GM19240 (cell line): ENCODE data around the gene POLR2A.
"Not testable (repeated sequence)": the region's sequence is repeated elsewhere in the genome, so short reads cannot be mapped to it uniquely, and the experiment has no call there.

Experiments
- DNase-seq: peaks from one replicate; pipeline ENCODE4 v3.0.0; 2011; ENCODE audit warnings: low spot score; ENCODE audit not compliant: insufficient read length

The POLR2A gene

DNA sequence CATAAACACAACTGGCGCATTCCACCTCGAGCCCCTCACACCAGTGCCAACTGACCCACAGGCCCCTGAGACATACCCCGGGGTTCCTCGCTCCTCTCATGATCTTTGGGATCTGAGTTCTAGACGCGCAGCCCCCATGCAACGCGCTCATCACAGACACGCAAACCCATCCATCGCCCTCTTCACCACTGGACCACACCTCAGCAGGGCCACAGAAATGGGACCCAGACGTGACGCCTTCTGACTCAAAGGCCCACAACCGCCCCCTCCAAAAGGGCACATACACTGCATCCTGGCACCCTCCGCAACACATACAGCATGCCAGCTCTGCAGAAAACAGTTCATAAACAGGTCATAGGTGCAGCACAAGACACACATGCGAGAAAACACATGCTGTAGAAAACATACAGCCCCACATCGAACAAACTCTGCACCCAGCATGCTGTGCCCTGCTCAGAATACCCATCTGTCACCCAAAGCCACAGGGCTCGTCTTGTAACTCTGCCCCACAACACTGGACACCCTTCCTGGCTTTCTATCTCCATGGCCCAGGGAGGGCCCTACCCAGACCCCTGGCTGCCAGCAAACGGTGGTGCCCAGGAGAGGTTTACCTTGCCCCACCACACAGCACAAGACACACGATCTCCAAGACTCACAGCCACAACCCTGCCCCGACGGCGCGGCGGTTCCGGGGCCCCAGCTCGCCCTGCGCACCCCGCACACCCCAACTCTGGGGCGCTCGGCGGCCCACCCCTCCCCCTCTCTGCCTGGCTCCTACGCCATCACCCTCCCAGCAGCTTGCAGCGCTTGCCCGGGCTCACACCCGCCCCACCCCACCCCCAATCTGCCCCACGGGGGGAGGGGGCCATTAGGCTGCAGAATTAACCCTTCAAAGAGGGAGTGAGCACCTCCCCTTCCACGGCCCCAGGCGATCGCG lies 5.6 kb upstream of the POLR2A start:
- peak; percentile 29 for DNase-seq

DNA sequence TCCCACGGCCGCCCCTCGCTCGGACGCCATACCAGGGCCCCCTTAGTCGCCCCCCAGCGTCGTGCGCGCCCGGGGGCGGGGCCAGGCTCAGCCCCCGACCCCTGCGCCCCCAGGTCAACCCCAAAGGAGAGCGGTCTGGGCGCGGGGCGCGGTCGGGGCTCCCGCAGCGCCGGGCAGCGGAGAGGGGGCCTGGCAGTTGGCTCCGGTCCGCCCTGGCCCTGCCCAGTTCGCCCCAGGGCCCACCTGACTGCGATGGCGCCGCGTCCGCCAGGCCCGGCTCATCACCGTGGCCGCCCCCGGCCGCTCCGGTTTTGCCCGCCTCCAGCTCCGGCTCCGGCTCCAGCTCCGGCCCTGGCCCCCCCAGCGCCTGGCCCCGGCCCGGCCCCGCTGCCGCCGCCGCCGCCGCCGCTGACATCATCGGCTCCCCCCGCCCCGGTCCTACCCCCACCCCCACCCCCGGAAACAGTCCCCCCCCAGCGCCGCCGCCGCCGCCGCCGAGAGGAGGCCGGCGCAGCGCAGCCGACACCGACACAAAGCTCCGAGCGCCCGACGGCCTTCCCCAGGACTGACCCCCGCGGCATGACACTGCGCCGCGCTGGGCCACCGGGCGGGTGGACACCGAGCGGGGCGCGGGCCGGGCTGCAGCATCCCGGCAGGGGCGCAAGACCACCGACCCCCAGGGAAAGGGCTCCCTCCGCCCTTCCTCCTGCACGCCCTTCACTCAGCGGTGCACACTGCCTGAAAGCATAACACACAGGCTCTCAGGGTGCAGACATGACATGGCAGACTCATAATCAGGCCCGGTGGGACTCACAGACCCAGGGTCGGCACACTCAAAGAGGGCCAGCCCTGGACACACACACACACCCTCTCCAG lies 4.7 kb upstream of the POLR2A start, which contains the start of gene ZBTB4:
Gene ZBTB4, minus strand, starts transcription at position 419 of the 876 bp plus-strand sequence. CDS start 12,830 bp downstream, outside the sequence.
- DNase-seq: no peak

DNA sequence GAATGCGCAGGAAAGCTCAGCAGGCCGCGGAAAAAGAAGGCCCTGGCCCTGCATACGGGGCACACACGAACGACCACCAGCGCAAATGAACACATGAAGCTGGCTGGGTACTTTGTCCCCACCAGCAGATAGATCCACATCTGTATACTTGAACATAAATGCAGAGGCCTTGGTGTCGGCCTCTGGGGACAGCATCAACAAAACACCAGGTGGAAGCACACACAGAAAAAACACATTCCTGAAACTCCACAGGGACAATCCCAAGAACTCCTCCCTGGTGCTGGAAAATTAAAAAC lies 4.1 kb upstream of the POLR2A start:
- DNase-seq: no peak

DNA sequence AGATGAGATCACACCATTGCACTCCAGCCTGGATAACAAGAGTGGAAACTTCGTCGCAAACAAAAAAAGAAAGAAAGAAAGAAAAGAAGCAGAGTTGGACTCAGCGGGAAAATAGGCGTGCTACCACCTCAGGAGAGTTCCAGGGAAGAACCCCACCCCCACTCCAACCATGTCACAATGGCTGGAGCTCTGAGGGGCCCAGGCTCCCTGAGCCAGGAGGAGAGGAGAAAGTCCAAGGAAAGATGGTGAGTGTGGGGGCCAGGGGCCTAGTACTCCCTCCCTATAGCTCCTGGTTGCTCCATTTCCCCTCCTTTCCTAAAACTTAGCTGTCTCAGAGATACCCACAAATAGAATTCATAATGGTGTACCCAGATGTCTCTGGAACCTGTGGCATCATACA lies 2.9 kb upstream of the POLR2A start, which contains the start of gene SLC35G6:
Gene SLC35G6, plus strand, starts transcription at position 172 of the 400 bp plus-strand sequence. Its CDS starts 71 bp downstream, at position 243.
- DNase-seq: not testable (repeated sequence)

DNA sequence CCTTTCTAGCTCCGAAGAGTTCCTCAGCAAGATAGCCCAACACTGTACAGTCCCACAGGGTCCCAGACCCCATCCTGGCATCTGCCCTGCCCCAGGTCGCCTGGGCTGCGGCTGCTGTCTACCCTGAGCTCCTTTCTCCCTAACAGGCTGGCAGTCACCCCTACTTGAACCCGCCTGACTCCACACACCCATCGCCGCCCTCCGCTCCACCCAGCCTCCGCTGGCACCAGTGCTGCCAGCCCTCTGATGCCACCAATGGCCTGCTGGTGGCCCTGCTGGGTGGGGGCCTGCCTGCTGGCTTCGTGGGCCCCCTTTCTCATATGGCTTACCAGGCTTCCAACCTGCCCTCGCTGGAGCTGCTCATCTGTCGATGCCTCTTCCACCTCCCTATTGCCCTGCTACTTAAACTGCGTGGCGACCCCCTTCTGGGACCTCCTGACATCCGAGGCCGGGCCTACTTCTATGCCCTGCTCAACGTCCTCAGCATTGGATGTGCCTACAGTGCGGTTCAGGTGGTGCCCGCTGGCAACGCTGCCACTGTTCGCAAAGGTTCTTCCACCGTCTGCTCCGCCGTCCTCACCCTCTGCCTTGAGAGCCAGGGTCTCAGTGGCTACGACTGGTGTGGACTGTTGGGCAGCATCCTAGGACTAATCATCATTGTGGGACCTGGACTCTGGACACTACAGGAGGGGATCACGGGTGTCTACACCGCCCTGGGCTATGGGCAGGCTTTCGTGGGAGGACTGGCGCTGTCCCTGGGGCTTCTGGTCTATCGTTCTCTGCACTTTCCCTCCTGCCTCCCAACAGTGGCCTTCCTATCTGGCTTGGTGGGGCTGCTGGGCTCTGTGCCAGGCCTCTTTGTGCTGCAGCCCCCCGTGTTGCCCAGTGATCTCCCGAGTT lies 2.1 kb upstream of the POLR2A start:
- DNase-seq: not testable (repeated sequence)

DNA sequence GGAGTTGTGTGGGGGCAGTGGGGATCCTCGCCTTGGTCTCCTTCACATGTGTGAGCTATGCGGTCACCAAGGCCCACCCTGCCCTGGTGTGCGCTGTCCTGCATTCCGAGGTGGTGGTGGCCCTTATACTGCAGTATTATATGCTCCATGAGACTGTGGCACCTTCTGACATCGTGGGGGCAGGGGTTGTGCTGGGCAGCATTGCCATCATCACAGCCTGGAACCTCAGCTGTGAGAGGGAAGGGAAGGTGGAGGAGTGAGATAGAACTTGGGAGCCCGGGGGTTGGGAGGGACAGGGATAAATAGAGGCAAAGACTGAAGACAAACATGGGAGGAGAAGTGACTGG lies 1.5 kb upstream of the POLR2A start:
- DNase-seq: not testable (repeated sequence)

DNA sequence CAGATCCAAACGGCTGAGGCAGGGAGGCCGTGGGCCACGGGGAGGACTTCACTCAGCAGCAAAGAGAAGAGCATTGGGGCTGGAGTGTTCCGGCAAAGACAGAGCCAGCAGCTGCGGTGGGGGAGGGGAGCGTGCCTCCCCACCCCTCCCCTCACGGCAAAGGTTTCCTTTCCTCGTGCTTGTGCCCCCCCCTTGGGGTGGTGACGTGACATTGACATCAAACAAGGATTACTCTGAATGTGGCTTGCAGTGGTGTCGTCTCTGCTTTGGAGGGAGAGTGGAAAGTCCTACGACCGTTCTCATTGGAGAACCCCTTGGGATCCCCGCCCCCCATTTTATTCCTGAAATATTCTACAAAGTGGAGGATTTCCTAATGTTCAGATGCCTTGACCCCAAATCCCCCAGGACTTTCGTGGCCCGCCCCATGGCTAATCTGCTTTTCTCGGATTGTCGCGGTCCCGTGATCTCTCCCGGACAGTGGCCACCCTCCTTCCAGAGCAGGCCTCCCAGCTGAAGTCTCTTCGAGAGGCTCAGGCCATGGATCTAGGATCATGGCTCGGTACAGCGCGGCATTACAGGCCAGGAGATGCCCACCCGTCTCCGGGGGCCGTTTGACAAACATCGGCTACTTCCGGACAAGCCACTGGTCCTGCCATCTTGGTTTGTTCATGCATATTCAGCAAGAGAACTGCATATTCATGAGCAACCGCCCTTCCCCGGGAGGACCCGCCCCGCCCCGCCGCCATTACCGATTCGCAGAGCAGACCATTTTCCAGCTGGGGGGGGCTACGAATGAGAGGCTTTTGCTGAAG lies 705 bp upstream of the POLR2A start:
- DNase-seq: peak; percentile 80

DNA sequence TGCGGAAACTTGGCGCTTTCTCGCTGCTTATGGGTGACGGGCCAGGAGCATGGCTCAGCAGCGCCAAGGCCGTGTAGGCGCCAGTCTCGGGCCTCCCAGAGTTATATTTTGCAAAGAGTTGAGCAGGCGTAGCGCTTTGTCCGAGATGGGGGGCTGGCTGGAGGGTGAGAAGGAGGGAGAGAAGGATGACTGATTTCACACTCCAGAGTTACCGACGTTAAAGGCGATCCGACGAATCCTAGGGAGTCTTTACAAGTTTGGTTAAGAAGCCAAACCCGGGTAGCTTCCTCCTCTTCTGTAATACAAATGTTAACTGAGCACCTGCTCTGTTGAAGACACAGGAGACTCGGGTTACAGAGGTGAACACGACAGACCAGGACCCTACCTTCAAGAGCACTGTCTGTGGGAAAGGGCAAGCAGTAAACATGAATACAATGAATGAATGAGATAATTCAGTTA lies 782 bp downstream of the POLR2A start:
- no peak for DNase-seq

DNA sequence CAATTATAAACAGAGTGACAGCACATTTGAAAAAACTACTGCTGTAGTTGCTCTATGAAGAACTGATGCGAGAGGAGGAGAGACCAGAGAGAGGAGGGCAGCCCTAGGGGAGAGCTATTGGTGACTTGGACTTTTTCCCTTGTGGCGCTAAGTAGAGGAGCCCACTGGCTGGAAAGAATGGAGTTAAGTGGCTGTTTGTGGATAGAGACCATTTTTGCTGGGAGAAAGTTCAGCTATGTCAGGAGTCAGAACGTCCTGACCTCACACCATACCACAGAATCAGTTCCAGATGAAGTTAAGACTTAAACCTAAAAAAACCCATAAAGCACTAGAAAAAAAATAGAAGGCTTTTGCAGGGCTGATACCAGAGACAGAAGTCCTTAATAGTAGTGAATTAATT lies 2.0 kb downstream of the POLR2A start:
- DNase-seq: no peak

DNA sequence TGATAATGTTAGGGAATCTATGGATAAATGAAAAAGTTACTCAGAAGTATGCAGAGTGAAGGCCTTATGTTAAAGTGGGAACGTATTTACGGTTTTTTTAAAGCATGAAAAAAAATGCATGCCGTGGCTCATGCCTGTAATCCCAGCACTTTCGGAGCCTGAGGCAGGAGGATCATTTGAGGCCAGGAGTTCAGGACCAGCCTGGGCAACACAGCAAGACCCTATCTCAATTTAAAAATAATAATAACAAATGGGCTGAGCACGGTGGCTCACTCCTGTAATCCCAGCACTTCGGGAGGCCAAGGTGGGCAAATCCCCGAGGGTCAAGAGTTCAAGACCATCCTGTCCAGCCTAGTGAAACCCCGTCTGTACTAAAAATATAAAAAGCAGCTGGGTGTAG lies 6.0 kb downstream of the POLR2A start:
- DNase-seq: no peak

DNA sequence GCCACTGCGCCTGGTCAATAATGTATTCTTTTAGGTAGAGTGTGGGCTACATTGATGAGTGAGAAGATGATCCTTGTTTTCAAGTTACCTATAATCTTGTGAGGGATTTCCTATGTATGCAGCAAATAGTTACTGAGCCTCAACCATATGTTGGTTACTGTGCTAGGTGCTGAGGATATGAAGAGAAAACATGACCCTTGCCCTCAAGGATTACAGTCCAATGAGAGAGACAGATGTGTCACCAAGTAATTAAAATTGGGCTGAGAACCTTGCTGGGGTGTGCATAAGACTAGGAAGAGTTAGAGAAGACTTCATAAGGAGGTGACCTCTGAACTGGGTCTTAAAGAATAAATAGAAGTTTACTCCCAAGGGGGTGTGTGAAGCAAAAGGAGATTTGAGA lies 7.4 kb downstream of the POLR2A start:
- no peak for DNase-seq

DNA sequence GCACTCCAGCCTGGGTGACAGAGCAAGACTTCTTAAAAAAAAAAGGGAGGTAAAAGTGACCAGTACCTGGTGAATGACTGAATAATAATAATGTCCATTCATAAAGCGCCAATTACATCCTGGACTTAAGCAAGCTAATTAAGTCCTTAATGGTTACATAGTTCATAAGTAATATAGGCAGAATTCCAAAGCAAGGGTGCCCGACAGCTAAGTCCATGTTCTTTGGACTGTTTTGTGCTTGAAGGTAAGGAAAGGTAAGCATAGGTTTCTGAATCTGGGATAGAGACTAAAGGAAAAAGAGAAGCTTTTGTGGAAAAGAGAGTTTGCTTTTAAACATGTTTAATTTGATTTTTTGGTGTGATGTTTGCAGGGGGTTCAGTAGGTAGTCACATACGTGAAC lies 9.8 kb downstream of the POLR2A start:
- DNase-seq: no peak

DNA sequence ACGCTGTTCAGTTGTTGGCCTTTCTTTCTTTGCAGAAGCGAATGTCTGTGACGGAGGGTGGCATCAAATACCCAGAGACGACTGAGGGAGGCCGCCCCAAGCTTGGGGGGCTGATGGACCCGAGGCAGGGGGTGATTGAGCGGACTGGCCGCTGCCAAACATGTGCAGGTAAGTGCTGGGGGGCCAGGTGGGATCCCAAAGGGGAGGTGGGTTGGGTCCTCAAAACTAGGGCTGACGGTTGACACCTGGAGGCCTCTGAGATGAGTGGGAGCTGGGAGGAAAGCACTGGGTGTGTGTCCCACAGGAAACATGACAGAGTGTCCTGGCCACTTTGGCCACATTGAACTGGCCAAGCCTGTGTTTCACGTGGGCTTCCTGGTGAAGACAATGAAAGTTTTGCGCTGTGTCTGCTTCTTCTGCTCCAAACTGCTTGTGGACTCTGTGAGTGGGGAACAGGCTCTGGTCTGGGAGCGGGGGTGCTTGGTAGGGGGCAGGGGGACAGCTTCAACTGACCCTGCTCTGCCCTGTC lies 11.8 kb downstream of the POLR2A start:
- no peak for DNase-seq

DNA sequence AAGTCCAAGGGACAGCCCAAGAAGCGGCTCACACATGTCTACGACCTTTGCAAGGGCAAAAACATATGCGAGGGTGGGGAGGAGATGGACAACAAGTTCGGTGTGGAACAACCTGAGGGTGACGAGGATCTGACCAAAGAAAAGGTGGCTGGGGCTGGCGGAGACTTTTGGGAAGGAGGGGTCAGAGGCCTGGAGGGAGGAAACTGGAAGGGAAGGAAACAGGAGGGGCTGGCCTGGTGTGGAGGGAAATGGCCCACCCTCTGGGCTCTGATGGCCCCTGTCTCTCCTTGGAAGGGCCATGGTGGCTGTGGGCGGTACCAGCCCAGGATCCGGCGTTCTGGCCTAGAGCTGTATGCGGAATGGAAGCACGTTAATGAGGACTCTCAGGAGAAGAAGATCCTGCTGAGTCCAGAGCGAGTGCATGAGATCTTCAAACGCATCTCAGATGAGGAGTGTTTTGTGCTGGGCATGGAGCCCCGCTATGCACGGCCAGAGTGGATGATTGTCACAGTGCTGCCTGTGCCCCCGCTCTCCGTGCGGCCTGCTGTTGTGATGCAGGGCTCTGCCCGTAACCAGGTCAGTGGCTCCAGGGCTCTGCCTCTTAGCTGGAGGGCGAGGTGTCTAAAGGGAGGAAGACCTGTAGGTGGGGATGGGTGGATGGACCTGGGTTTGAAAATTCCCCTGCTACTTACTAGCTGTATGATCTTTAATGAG lies 12.5 kb downstream of the POLR2A start:
- no peak for DNase-seq

DNA sequence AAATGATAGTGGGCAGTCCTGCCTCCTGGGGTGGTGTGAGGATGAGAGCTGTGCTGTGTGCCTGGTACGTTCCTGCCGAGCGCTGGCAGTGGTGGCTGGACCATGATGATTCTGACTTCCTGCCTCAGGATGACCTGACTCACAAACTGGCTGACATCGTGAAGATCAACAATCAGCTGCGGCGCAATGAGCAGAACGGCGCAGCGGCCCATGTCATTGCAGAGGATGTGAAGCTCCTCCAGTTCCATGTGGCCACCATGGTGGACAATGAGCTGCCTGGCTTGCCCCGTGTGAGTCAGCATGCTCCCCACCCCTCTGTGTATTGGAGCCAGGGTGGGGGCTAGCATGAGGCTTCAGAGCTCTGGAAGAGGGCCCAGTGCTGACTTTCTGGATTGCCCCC lies 13.1 kb downstream of the POLR2A start:
- no peak for DNase-seq

DNA sequence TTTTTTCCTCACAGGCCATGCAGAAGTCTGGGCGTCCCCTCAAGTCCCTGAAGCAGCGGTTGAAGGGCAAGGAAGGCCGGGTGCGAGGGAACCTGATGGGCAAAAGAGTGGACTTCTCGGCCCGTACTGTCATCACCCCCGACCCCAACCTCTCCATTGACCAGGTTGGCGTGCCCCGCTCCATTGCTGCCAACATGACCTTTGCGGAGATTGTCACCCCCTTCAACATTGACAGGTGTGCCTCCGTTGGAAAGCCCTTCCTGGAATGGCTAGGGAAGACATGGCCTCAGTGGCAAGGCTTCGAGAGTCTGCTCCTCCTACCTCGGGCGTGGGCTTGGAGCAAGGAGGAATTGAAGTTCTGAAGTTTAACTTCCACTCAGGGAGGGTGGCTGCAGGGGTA lies 13.5 kb downstream of the POLR2A start:
- no peak for DNase-seq

DNA sequence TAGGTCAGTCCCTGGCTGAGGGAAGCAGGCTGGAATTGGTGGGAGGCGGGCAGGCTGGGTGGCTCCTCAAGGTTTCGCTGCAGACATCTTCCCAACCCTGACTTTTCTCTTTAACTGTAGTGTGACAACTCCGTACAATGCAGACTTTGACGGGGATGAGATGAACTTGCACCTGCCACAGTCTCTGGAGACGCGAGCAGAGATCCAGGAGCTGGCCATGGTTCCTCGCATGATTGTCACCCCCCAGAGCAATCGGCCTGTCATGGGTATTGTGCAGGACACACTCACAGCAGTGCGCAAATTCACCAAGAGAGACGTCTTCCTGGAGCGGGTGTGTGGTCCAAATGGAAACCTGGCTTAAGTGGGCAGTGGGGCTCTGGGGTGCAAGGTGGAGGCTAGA lies 15.0 kb downstream of the POLR2A start:
- DNase-seq: no peak

DNA sequence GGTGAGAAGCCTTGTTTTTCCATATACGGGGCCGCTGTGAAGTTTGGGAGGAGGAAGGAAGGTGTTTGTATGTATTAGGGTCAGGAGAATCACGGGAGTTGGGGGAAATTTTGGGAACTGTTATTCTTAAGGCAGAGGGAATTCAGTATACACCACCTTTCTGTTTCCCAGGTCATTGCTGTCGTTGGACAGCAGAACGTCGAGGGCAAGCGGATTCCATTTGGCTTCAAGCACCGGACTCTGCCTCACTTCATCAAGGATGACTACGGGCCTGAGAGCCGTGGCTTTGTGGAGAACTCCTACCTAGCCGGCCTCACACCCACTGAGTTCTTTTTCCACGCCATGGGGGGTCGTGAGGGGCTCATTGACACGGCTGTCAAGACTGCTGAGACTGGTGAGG lies 17.6 kb downstream of the POLR2A start:
- DNase-seq: no peak

DNA sequence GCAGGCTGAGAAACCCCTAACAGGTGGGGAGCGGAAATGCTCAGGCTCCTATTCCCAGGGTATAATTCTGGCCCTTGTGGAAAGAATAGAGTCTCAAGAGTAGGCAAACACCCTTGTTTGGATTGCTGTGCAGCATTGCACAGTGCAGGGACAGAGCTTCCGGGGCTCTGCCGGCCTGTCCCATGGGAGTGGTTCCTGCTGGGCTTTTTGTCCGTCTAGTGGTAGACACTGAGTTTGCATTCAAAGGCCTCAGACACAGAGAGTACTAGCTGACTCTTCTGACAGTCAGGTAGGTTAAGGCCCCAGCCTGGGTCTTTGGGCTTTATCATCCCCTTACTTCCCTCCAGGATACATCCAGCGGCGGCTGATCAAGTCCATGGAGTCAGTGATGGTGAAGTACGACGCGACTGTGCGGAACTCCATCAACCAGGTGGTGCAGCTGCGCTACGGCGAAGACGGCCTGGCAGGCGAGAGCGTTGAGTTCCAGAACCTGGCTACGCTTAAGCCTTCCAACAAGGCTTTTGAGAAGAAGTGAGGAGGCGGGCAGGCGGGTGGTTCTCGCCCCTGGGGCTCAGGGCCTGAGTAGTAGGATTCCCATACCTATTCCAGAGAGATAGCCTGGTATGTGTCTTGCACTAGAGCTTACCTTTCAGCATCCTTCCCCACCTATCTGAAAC lies 18.1 kb downstream of the POLR2A start:
- DNase-seq: no peak
